Dendritic cell treated with granulocyte-macrophage colony-stimulating factor and Interleukin-4, amounts not matched to agents 40 ng/mL and 50 ng/mL, for 4 days (primary cell): ENCODE data around the gene LAMB3.

Experiments
- H3K27ac Mint-ChIP-seq: one replicate; pipeline ENCODE4 v1.8.0; 2022; ENCODE audit warnings: mild to moderate bottlenecking, mixed read lengths
- H3K27me3 Mint-ChIP-seq: one replicate; pipeline ENCODE4 v1.8.0; 2022; ENCODE audit warnings: mild to moderate bottlenecking, mixed read lengths
- H3K36me3 Mint-ChIP-seq: one replicate; pipeline ENCODE4 v1.8.0; 2022; ENCODE audit warnings: low read depth, mixed read lengths
- H3K4me1 Mint-ChIP-seq: one replicate; pipeline ENCODE4 v1.8.0; 2022; ENCODE audit warnings: low read depth, mixed read lengths
- H3K4me3 Mint-ChIP-seq: one replicate; pipeline ENCODE4 v1.8.0; 2022; ENCODE audit warnings: mild to moderate bottlenecking, moderate library complexity, mixed read lengths
- H3K9me3 Mint-ChIP-seq: one replicate; pipeline ENCODE4 v1.8.0; 2022; ENCODE audit warnings: mixed read lengths
- intact Hi-C: fragments of 100-400 bp; cut with micrococcal nuclease; formaldehyde crosslinking; loops from one replicate; pipeline ENCODE4 v1.15.0; 2022

Gene LAMB3

DNA sequence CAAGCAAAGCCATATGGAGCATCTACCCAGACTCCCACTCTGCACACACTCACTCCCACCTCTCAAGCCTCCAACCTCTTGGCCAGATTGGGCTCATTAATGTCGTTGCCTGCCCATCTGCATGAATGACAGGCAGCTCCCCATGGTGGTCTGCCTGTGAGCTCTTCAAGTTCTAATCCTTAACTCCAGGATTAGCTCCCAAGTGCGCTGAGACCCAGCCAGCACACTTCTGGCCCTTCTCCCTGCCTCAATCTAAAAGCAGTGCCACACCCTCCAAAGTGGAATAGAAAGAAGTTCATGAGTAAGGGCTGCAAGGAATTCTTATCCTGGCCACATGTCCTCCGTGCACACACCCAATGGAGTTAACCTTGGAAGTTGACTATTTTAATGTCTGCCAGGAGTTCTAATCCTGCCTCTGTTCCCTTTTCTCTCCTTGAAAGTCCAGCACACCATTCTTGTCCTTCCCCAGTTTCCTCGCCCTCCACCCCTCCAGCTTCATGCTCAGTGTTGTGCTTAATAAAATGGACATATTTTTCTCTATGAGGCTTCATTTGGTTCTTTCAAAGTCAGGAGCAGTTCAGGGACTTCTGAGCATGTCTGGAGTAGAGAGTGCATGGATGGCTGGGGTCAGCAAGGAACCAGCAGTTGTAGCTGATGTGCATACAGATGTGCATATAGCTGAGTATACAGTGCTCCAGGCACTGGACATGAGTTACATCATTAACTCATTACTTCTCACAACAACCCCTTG is 38.6 kb downstream of the LAMB3 start:
- no peak overlapping the region for H3K27ac Mint-ChIP-seq
- H3K36me3 Mint-ChIP-seq = peaks cover 31% of the 10 kb centered on the region
- no peak overlapping the region for H3K4me3 Mint-ChIP-seq
- H3K4me1 Mint-ChIP-seq = peaks cover 14% of the 10 kb centered on the region
- H3K9me3 Mint-ChIP-seq = no peaks in the 10 kb centered on the region
- intact Hi-C loops = no loop called here
- H3K27me3 Mint-ChIP-seq = peaks cover 29% of the 10 kb centered on the region

DNA sequence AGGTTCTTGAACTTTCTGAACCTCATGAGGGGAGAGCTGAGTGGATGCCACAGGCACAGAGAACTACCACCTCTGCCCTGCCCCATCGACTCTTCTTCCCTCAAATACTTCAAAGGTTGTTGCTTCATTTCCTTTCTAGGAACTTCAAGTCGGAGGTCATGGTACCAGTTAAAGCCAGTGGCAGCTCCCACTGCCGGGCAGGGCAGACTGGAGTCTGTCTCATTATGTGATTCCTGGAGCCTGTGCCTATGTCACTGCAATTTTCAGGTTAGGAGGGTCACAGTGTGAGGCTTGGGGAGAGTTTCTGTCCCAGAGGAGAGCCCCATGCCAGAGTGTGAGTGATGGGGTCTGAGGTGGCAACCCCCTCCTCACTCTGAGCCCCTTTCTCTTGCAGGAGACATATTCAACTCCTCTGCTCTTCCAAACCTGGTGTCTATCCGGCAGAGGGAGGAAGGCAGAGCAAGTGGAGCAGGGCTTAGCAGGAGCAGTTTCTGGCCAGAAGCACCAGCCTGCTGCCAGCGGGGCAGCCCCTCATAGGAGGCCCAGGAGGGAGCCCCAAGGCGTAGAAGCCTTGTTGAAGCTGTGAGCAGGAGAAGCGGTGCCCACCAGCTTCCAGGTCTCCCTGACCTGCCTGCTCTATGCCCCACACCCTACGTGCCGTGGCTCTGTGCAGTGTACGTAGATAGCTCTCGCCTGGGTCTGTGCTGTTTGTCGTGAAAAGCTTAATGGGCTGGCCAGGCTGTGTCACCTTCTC is 39.4 kb downstream of the LAMB3 start:
- no peak overlapping the region for H3K4me3 Mint-ChIP-seq
- no peaks in the 10 kb centered on the region for H3K9me3 Mint-ChIP-seq
- H3K27ac Mint-ChIP-seq = no peak overlapping the region
- intact Hi-C loops = no loop called here
- peaks cover 30% of the 10 kb centered on the region for H3K36me3 Mint-ChIP-seq
- peaks cover 12% of the 10 kb centered on the region for H3K4me1 Mint-ChIP-seq
- H3K27me3 Mint-ChIP-seq = peaks cover 27% of the 10 kb centered on the region

- H3K27me3 Mint-ChIP-seq = peaks cover 21% of the 10 kb centered on the region
- peaks cover 12% of the 10 kb centered on the region for H3K4me1 Mint-ChIP-seq
- H3K4me3 Mint-ChIP-seq = no peak overlapping the region
- no peak overlapping the region for H3K27ac Mint-ChIP-seq
- no peaks in the 10 kb centered on the region for H3K9me3 Mint-ChIP-seq
- peaks cover 21% of the 10 kb centered on the region for H3K36me3 Mint-ChIP-seq
- intact Hi-C loops = no loop called here
These were observed 40.3 kb downstream of the LAMB3 start for GRCh38 chr1:209611771-209612570.

- peaks cover 16% of the 10 kb centered on the region for H3K27me3 Mint-ChIP-seq
- no peaks in the 10 kb centered on the region for H3K9me3 Mint-ChIP-seq
- peaks cover 7% of the 10 kb centered on the region for H3K36me3 Mint-ChIP-seq
- no peak overlapping the region for H3K27ac Mint-ChIP-seq
- H3K4me1 Mint-ChIP-seq = peaks cover 12% of the 10 kb centered on the region
- no peak overlapping the region for H3K4me3 Mint-ChIP-seq
- intact Hi-C loops = no loop called here
These were observed 41.7 kb downstream of the LAMB3 start for GRCh38 chr1:209610631-209610905.

- Mint-ChIP-seq H3K27ac (no peak overlapping the region), H3K4me3 (no peak overlapping the region), H3K4me1 (peaks cover 12% of the 10 kb centered on the region), H3K9me3 (no peaks in the 10 kb centered on the region), H3K36me3 (peaks cover 5% of the 10 kb centered on the region), H3K27me3 (peaks cover 15% of the 10 kb centered on the region)
- intact Hi-C loops = no loop called here
These were observed 42.2 kb downstream of the LAMB3 start for GRCh38 chr1:209609791-209610630.

DNA sequence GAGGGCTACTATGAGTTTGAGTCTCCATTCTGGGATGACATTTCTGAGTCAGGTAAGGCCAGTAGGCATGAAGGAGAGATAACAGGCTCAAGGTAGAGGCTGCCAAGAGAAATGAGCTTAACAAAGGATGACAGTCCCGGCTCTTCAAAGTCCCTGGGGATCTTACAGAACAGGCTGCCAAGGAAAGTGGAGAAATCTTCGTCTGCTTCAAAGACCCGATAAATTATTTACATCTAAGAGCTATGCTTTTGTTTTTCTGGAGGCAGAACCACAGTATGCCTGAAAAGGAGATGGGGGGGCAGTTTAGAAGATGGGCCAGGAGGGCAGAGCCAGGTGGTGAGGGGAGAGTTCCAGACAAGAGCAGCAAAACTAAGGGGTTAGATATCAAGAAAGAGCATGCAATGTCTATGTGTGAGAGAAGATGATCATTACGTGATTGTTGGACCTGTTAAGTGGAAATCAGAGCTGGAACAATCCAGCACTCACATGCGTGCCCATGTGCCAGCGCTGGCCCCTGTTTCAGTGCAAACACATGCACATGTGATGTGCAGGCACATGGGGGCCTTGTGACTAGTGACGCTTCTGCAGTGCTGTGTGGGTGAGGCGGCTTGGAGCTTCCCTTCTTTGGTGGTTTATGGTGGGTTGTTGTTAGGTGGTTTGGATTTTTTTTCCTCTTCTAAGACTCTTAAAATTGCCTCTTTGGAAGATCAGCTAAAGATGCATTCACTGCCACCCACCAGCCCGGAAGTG is 43.0 kb downstream of the LAMB3 start:
- no peaks in the 10 kb centered on the region for H3K9me3 Mint-ChIP-seq
- H3K36me3 Mint-ChIP-seq = no peaks in the 10 kb centered on the region
- peaks cover 13% of the 10 kb centered on the region for H3K27me3 Mint-ChIP-seq
- peaks cover 12% of the 10 kb centered on the region for H3K4me1 Mint-ChIP-seq
- intact Hi-C loops = no loop called here
- no peak overlapping the region for H3K27ac Mint-ChIP-seq
- H3K4me3 Mint-ChIP-seq = no peak overlapping the region

DNA sequence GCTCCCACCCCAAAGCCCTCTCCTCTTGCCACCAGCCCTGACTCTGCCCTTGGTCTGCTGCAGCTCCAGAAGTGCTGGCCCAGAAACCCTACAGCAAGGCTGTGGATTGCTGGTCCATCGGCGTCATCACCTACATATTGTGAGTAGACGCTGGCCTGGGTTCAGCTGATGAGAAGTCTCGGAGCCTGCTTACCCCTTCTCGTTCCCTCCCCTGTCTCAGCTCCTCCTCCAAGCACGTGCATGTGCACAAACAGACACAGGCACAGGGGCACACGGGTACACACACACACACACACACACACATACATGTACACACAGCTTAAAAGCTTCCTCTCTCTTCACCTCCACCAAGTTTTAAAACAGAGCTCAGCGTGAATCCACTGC is 44.4 kb downstream of the LAMB3 start:
- intact Hi-C loops = no loop called here
- peaks cover 4% of the 10 kb centered on the region for H3K27me3 Mint-ChIP-seq
- H3K36me3 Mint-ChIP-seq = no peaks in the 10 kb centered on the region
- no peak overlapping the region for H3K4me3 Mint-ChIP-seq
- peak overlapping the region; percentile 5 for H3K27ac Mint-ChIP-seq
- H3K4me1 Mint-ChIP-seq = peaks cover 2% of the 10 kb centered on the region
- H3K9me3 Mint-ChIP-seq = no peaks in the 10 kb centered on the region

DNA sequence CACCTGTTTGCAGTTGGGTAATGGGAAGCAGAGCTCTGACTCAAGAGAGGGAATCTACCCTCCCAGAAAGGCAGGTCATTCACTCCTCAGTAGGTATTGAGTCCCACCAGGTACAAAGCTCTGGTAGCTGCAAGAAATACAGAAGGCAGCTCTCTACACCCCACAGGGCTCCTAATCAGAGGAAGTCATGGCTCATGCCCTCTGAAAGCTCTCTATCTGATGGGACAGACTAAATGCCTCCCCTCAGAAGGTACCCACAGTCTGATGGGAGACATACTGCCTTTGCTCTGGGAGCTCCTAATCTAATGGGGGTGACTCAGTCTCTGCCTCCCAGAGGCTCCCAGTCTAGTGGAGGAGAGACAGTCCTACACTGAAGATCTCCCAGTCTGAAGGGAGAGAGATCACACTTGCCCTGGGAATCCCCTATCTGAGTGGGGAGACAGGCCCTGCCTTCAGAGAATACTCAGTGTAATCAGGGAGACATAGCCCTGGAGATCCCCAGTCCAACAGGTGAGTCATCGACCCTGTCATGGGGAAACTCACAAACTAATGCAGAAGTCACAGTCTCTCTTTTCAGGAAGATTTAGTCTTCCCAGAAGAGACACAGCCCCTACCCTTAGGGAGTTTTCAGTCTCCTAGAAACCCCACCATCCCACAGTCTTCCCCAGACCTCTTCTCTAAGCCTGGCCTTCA is 45.0 kb downstream of the LAMB3 start:
- peak overlapping the region; percentile 5 for H3K27ac Mint-ChIP-seq
- H3K36me3 Mint-ChIP-seq = no peaks in the 10 kb centered on the region
- H3K4me1 Mint-ChIP-seq = no peaks in the 10 kb centered on the region
- intact Hi-C loops = no loop called here
- H3K9me3 Mint-ChIP-seq = no peaks in the 10 kb centered on the region
- peaks cover 3% of the 10 kb centered on the region for H3K27me3 Mint-ChIP-seq
- no peak overlapping the region for H3K4me3 Mint-ChIP-seq

DNA sequence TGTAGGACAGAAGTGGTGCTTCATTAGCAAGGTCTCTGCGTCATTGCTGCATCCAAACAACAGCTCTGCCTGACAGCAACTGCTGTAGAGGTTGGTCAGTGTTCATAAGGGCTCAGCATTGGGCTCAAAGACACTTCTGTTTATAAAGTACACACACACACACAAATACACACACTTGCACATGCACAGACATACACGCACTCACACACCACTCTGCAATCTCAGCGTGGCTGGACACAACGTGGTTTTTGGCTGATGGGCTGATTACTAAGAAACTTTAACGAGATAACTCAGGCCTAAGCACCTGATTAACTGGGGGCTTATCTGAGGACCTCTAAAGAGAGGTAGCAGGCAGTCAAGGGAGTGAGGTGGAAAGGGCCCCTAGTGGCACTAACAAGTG is 48.3 kb downstream of the LAMB3 start:
- no peak overlapping the region for H3K4me3 Mint-ChIP-seq
- peaks cover 13% of the 10 kb centered on the region for H3K27me3 Mint-ChIP-seq
- H3K27ac Mint-ChIP-seq = no peak overlapping the region
- H3K4me1 Mint-ChIP-seq = no peaks in the 10 kb centered on the region
- H3K9me3 Mint-ChIP-seq = no peaks in the 10 kb centered on the region
- intact Hi-C loops = loop anchor here (2.0 kb wide), 1 partner anchor 23 kb away; no protein-coding TSS in a partner anchor
- H3K36me3 Mint-ChIP-seq = no peaks in the 10 kb centered on the region

GRCh38 chr1:209601809-209602657 is 50.2 kb downstream of the LAMB3 start:
- Mint-ChIP-seq H3K9me3 (no peaks in the 10 kb centered on the region), H3K4me1 (no peaks in the 10 kb centered on the region), H3K27me3 (peaks cover 19% of the 10 kb centered on the region), H3K27ac (no peak overlapping the region), H3K4me3 (no peak overlapping the region), H3K36me3 (no peaks in the 10 kb centered on the region)
- intact Hi-C loops = loop anchor here (1.0 to 2.0 kb wide), 3 partner anchors 25 to 145 kb away; no protein-coding TSS in a partner anchor

GRCh38 chr1:209600541-209600940 is 51.7 kb downstream of the LAMB3 start:
- Mint-ChIP-seq H3K27ac (no peak overlapping the region), H3K9me3 (no peaks in the 10 kb centered on the region), H3K4me3 (no peak overlapping the region), H3K27me3 (peaks cover 30% of the 10 kb centered on the region), H3K36me3 (no peaks in the 10 kb centered on the region), H3K4me1 (no peaks in the 10 kb centered on the region)
- intact Hi-C loops = no loop called here

GRCh38 chr1:209598227-209598626 is 54.0 kb downstream of the LAMB3 start:
- no peak overlapping the region for H3K27ac Mint-ChIP-seq
- no peak overlapping the region for H3K4me3 Mint-ChIP-seq
- H3K36me3 Mint-ChIP-seq = no peaks in the 10 kb centered on the region
- intact Hi-C loops = no loop called here
- H3K27me3 Mint-ChIP-seq = peaks cover 49% of the 10 kb centered on the region
- H3K9me3 Mint-ChIP-seq = no peaks in the 10 kb centered on the region
- no peaks in the 10 kb centered on the region for H3K4me1 Mint-ChIP-seq
